ENCODE results near the gene CAPZA2. TPM values are rescaled to one million over a fixed set of nuclear protein-coding genes. Genes with fewer than 3 reads are reported as not detected.

CAPZA2 gene
- total and polyA plus RNA-seq, 10 of the 15 experiments (the other 5 are each of a cell fraction or from before 2014, with no cell fraction given): 50.0 to 379 (median 117) TPM

DNA sequence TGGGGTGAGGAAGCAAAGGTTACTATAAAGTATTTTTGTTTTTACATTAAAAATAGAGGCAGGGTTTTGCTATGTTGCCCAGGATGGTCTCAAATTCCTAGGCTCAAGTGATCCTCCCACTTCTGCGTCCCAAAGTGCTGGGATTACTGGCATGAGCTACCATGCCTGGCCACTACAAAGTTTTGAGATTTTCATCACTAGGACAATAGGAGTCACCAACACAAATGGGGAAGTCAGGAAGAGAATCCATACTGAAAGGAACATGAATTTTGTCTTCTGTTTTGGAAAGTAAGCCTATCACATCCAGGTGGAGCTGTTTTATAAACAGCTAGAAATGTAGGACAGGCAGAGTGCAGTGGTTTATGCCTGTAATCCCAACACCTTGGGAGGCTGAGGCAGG lies 20.0 kb upstream of the CAPZA2 start:
- no peak overlapping the region for H3K27ac ChIP-seq (ENCODE audit: control insufficient read depth, insufficient read depth)
- no peak for ATAC-seq
- no peaks in the 10 kb centered on the region for H4K20me1 ChIP-seq (ENCODE audit: control insufficient read depth, insufficient read depth)
- no peaks in the 10 kb centered on the region for H3K4me1 ChIP-seq (ENCODE audit: control insufficient read depth, insufficient read depth, low read length)
- ChIA-PET POLR2A (no interaction called here), RAD21 (ENCODE audit: unreplicated experiment) (no interaction called here), CTCF (interaction anchor here (1.3 kb wide), 1 partner anchor 8 kb away, joined by 3 read pairs; no protein-coding TSS in a partner anchor), SMC1A (ENCODE audit: uncharacterized antibody, unreplicated experiment) (no interaction called here)
- H3K27me3 ChIP-seq (replicated peaks in 1 of 2; ENCODE audit: control insufficient read depth in 2 of 2, insufficient read depth in 2 of 2, low read length in 1 of 2): peaks cover 0 to 8% of the 10 kb centered on the region in 2 experiments
- no peaks in the 10 kb centered on the region for H3K9me3 ChIP-seq (replicated peaks; ENCODE audit: control insufficient read depth, insufficient read depth, low read length)
- no peak overlapping the region for H3K4me2 ChIP-seq (ENCODE audit: control insufficient read depth, insufficient read depth)
- H3K79me2 ChIP-seq (ENCODE audit: control insufficient read depth, insufficient read depth, low read length): no peaks in the 10 kb centered on the region
- in situ Hi-C loops (cut with MboI) (no loop called here), intact Hi-C loops (cut with micrococcal nuclease; ENCODE audit: unreplicated experiment) (no loop called here)
- H3K9ac ChIP-seq (ENCODE audit: control insufficient read depth, insufficient read depth, low read length): no peak overlapping the region
- DNase-seq (ENCODE audit: low read depth, low spot score): no peak
- FAIRE-seq: no peak
- no peak overlapping the region for H2AFZ ChIP-seq (ENCODE audit: control insufficient read depth, low read depth, low read length)
- TF ChIP-seq CBX5 (IDR thresholded peaks at IDR 0.05; ENCODE audit: low read depth) (no peak), FOXK2 (IDR thresholded peaks at IDR 0.05) (no peak), ZNF592 (IDR thresholded peaks at IDR 0.05) (no peak), MYC (IDR thresholded peaks at IDR 0.05; ENCODE audit: insufficient read depth, insufficient read length, insufficient replicate concordance, low read length, severe bottlenecking) (no peak), ZNF274 (IDR thresholded peaks at IDR 0.05; ENCODE audit: insufficient read depth, insufficient read length) (no peak), CEBPZ (IDR thresholded peaks at IDR 0.05; ENCODE audit: low read depth, low read length) (no peak), BHLHE40 (IDR thresholded peaks at IDR 0.05; ENCODE audit: borderline replicate concordance in 1 of 2, low read depth in 2 of 2, low read length in 1 of 2) (no peak), BCL3 (IDR thresholded peaks at IDR 0.05; ENCODE audit: borderline replicate concordance, insufficient read depth, low read depth, low read length, poor library complexity, severe bottlenecking) (no peak), RAD51 (IDR thresholded peaks at IDR 0.05) (no peak), EZH2 (IDR thresholded peaks at IDR 0.05; ENCODE audit: borderline replicate concordance, control insufficient read depth, low read depth, low read length) (no peak), ZSCAN29 (IDR thresholded peaks at IDR 0.05) (no peak), EGR1 (IDR thresholded peaks at IDR 0.05; ENCODE audit: borderline replicate concordance in 1 of 2, low read depth in 2 of 2, low read length in 2 of 2) (no peak), SUZ12 (IDR thresholded peaks at IDR 0.05; ENCODE audit: unreplicated experiment) (no peak)
- BruUV-seq (replicated peaks): no TSS peak
- WGBS (ENCODE audit: insufficient coverage, insufficient replicate concordance, low lambda C conversion rate, missing lambda C conversion rate): 33% methylated on average over 1 of the region's 1 CpG
- H3K36me3 ChIP-seq (ENCODE audit: control insufficient read depth in 2 of 2, insufficient read depth in 2 of 2, low read length in 1 of 2): no peaks in the 10 kb centered on the region
- no peak overlapping the region for H3K4me3 ChIP-seq

All from GM12878 (cell line).